AG09309 (cell line): ENCODE measurements around the gene SUGP1.

Source experiments
- DNase-seq: peaks from one replicate; pipeline ENCODE4 v3.0.0-alpha.2; 2010; ENCODE audit warnings: low read depth
- H3K4me3 ChIP-seq: 2 replicates; pipeline ENCODE4 v1.5.1; 2011; ENCODE audit warnings: mild to moderate bottlenecking, low read depth, low read length, moderate library complexity; ENCODE audit not compliant: control insufficient read depth
- CTCF ChIP-seq: IDR thresholded peaks from 2 replicates; pipeline ENCODE4 v1.5.1; 2011; ENCODE audit warnings: mild to moderate bottlenecking, low read depth, low read length, inconsistent platforms; ENCODE audit not compliant: insufficient read depth, control insufficient read depth; ENCODE audit errors: missing control alignments

The SUGP1 gene

GRCh38 chr19:19334989-19335344 lies 14.7 kb upstream of the SUGP1 start:
- no peak for TF ChIP-seq CTCF
- H3K4me3 ChIP-seq = no peak overlapping the region
- no peak for DNase-seq

- DNase-seq = no peak
- no peak for TF ChIP-seq CTCF
- no peak overlapping the region for H3K4me3 ChIP-seq
These were observed 14.0 kb upstream of the SUGP1 start for GRCh38 chr19:19334063-19334988.

GRCh38 chr19:19329126-19329525 lies 8.8 kb upstream of the SUGP1 start:
- no peak for TF ChIP-seq CTCF
- no peak for DNase-seq
- H3K4me3 ChIP-seq = no peak overlapping the region

- H3K4me3 ChIP-seq = no peak overlapping the region
- TF ChIP-seq CTCF = no peak
- DNase-seq = no peak
These were observed 7.4 kb upstream of the SUGP1 start for GRCh38 chr19:19327672-19328071.

DNA sequence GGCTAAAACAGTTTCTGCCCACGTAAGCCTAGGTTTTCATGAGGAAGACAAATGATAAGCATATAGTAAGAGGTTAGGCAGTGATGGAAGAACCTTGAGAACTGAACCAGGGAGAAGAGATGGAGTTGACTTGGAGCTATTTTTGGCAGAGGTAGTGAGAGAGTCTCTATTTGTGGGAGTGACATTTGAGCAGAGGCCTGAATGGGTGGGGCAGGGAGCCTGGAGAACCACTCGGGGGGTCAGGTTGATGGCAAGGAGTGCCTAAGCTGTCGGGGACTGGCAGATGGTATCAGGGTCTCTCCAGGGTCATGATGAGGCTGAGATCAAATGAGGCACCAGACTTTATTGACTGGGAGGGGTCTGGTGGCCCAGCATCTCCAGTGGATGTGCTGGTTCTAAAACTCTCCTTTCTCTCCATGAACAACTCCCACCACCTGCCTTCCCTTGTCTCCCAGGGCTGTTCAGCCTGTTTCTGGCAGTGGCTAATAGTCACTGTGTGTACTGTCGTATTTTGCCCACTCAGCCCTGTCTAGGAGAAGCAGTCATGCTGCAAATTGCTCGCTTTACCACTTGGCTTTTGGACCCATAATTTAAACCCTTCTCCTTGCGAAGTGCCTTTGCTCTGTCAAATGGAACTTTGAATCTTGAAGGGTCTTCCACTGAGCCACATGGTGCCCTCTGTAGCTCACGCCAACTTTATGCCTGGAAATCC lies 3.9 kb upstream of the SUGP1 start:
- DNase-seq = no peak
- H3K4me3 ChIP-seq = no peak overlapping the region
- no peak for TF ChIP-seq CTCF

GRCh38 chr19:19321141-19321577 lies 850 bp upstream of the SUGP1 start:
- DNase-seq = no peak
- no peak for TF ChIP-seq CTCF
- peak overlapping the region; percentile 99 for H3K4me3 ChIP-seq
